ENCODE results near the gene C11orf52. TPM values are rescaled to one million over a fixed set of nuclear protein-coding genes. Genes with fewer than 3 reads are reported as not detected.

C11orf52 gene
- total and polyA plus RNA-seq, 2 of the 13 experiments (the other 11 are each of a cell fraction or from before 2014, with no cell fraction given), result 7.4 to 11.0 TPM

- TF ChIP-seq, protein P1, sequence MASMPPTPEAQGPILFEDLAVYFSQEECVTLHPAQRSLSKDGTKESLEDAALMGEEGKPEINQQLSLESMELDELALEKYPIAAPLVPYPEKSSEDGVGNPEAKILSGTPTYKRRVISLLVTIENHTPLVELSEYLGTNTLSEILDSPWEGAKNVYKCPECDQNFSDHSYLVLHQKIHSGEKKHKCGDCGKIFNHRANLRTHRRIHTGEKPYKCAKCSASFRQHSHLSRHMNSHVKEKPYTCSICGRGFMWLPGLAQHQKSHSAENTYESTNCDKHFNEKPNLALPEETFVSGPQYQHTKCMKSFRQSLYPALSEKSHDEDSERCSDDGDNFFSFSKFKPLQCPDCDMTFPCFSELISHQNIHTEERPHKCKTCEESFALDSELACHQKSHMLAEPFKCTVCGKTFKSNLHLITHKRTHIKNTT (CRISPR knock-in tag; IDR thresholded peaks at IDR 0.05), result no peak
- no peak for TF ChIP-seq SOX6 (IDR thresholded peaks at IDR 0.05)
- no peak for TF ChIP-seq SOX6 (CRISPR knock-in tag; IDR thresholded peaks at IDR 0.05)
- no peak for TF ChIP-seq ZNF530 (CRISPR knock-in tag; IDR thresholded peaks at IDR 0.05; ENCODE audit: low read depth)
- TF ChIP-seq CEBPG (CRISPR knock-in tag; IDR thresholded peaks at IDR 0.05), result peak; percentile 83
- no peak for TF ChIP-seq FOXK2 (IDR thresholded peaks at IDR 0.05)
- TF ChIP-seq TFE3 (CRISPR knock-in tag; IDR thresholded peaks at IDR 0.05), result peak; percentile 54; the same call in 1 of the 2 replicates
- TF ChIP-seq SAP130 (CRISPR knock-in tag; IDR thresholded peaks at IDR 0.05; ENCODE audit: low read depth), result peak; percentile 51
- no peak for TF ChIP-seq ZNF564 (CRISPR knock-in tag; IDR thresholded peaks at IDR 0.05)
- TF ChIP-seq, protein P2, sequence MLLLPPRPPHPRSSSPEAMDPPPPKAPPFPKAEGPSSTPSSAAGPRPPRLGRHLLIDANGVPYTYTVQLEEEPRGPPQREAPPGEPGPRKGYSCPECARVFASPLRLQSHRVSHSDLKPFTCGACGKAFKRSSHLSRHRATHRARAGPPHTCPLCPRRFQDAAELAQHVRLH (CRISPR knock-in tag; IDR thresholded peaks at IDR 0.05; ENCODE audit: borderline replicate concordance, low read depth), result no peak
- no peak for TF ChIP-seq NR2F2 (IDR thresholded peaks at IDR 0.05; ENCODE audit: borderline replicate concordance, low read depth)
- TF ChIP-seq ATF3 (CRISPR knock-in tag; IDR thresholded peaks at IDR 0.05), result no peak
- TF ChIP-seq THYN1 (CRISPR knock-in tag; IDR thresholded peaks at IDR 0.05; ENCODE audit: borderline replicate concordance, low read depth), result no peak
- TF ChIP-seq ZNF558 (CRISPR knock-in tag; IDR thresholded peaks at IDR 0.05; ENCODE audit: borderline replicate concordance), result no peak
- no peak for TF ChIP-seq GABPA (IDR thresholded peaks at IDR 0.05; ENCODE audit: low read depth, low read length)
- TF ChIP-seq GABPA (CRISPR knock-in tag; IDR thresholded peaks at IDR 0.05; ENCODE audit: low read depth), result no peak
- TF ChIP-seq CEBPB (IDR thresholded peaks at IDR 0.05; ENCODE audit: borderline replicate concordance, low read depth, low read length), result peak; percentile 86
- TF ChIP-seq ARID5B (CRISPR knock-in tag; IDR thresholded peaks at IDR 0.05), result peak; percentile 57; the same call in 1 of the 2 replicates
- 0 out of 2 replicates have a peak, but pooled peaks have one; percentile 14 for TF ChIP-seq KAT8 (CRISPR knock-in tag; IDR thresholded peaks at IDR 0.05)
- peak; percentile 67 for TF ChIP-seq HNF4A (CRISPR knock-in tag; IDR thresholded peaks at IDR 0.05)
- no peak for TF ChIP-seq SNRNP70 (IDR thresholded peaks at IDR 0.05; ENCODE audit: low read depth, low read length)
- no peak for TF ChIP-seq SOX13 (IDR thresholded peaks at IDR 0.05)
- TF ChIP-seq SOX13 (CRISPR knock-in tag; conservative IDR thresholded peaks at IDR 0.05 in 1 of 2, IDR thresholded peaks at IDR 0.05 in 1 of 2), result 0 out of 4 replicates have a peak, but pooled peaks of 1 of the 2 experiments have one; percentile 10
- TF ChIP-seq ZNF546 (CRISPR knock-in tag; conservative IDR thresholded peaks at IDR 0.05), result no peak
- peak; percentile 90 for TF ChIP-seq TEF (CRISPR knock-in tag; IDR thresholded peaks at IDR 0.05)
- TF ChIP-seq SOX5 (CRISPR knock-in tag; IDR thresholded peaks at IDR 0.05; ENCODE audit: borderline replicate concordance), result peak; percentile 18; the same call in 1 of the 2 replicates
These were observed 15.2 kb downstream of the C11orf52 start (continued) for GRCh38 chr11:111933872-111934271.
